Spleen (tissue), 7 donors: ENCODE measurements around the gene HPS4.

Experiments
- CTCF ChIP-seq, 11 experiments: fragments of 200-600 bp in 7 of 11; fragments of 450-650 bp in 4 of 11; sonication (generic) in 4 of 11; IDR thresholded peaks in 8 of 11; conservative IDR thresholded peaks in 3 of 11; 1 replicate in 7 of 11; 2 replicates in 4 of 11; pipeline versions ENCODE4 v1.4.0 to v1.8.0; 2016 to 2021; ENCODE audit warnings: antibody characterized with exemption in 11 of 11, inconsistent platforms in 4 of 11, mild to moderate bottlenecking in 1 of 11
- POLR2A ChIP-seq, 3 donors: fragments of 450-650 bp; IDR thresholded peaks; one replicate each; pipeline ENCODE4 v1.5.1; 2017; ENCODE audit warnings: antibody characterized with exemption in 3 of 3, mild to moderate bottlenecking in 1 of 3
- POLR2AphosphoS5 ChIP-seq, 3 donors: sonication (generic); formaldehyde crosslinking; IDR thresholded peaks; one replicate each; pipeline ENCODE4 v1.5.1; 2017; ENCODE audit warnings: antibody characterized with exemption in 3 of 3
- donor health status: DM: no; HTN: no; CAD: no; lungs with moderate emphysema.
- donor health status: DM: no; HTN: no; CAD: no.
- donor health status: DM: no; HTN: no; CAD: no.

GRCh38 chr22:26470807-26471206 is 12.8 kb downstream of the HPS4 start:
- TF ChIP-seq CTCF (IDR thresholded peaks at IDR 0.05 in 8 of 11, conservative IDR thresholded peaks at IDR 0.05 in 3 of 11), result no peak
- TF ChIP-seq POLR2A (IDR thresholded peaks at IDR 0.05), result no peak
- no peak for TF ChIP-seq POLR2AphosphoS5 (IDR thresholded peaks at IDR 0.05)
